Measurements from ENCODE around the gene ABHD2.
"Not testable (repeated sequence)": the region's sequence is repeated elsewhere in the genome, so short reads cannot be mapped to it uniquely, and the experiment has no call there.

ABHD2 gene

DNA sequence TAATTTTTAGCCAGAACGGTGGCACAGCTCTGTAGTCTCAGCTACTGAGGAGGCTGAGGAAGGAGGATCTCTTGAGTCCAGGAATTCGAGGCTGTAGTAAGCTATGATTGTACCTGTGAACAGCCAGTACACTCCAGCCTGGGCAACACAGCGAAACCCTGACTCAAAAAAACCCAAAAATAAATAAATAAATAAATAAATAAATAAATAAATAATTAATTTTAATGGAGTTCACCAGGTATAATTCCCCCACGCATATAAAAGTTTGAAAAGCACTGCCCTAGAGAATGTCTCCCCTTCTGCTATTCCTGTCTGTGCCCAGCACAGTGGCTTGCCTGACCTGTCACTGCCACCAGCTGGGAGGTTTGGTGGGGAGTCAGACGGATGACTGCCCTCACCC lies 137.3 kb downstream of the ABHD2 start:
- DNase-seq (ENCODE audit: low read depth in 2 of 2), result no peak

DNA sequence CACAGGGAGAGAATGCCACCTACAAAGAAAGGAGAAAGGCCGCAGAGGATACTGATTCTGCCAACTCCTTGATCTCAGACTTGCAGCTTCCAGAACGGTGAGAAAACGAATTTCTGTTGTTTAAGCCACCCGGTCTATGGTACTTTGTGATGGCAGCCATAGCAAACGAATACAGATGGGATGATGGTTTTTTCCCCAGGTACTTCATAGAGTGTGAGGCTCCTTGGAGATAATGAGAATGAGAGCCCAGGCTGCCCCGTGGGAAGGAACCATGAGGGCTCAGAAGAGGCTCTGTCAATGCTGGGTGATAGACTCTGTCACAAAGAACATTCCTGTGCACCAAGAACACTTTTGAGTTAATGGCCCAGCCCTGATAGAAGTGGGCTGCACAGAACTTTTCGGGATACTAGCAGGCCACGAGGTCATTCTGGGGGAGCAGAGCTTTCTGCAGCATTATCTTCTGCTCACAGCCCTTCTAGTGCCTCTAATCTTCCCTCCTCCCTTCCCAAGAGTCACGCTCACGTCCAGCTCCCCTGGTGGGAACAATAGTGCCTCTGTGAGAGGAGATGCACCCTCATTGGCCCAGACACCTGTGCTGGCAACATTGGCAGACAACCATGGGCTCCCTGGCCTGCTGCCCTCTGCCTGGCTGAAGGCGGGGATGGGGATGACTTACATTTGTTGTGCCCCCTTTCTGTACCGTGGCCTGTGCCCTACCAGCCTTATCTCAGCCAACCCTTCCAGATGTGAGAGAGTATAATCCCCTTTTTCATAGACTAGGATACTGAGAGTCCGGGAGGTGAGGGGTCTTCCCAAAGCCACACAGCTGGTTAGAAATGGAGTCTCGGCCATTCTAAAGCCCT lies 138.3 kb downstream of the ABHD2 start:
- no peak for DNase-seq (ENCODE audit: low read depth in 2 of 2)

DNA sequence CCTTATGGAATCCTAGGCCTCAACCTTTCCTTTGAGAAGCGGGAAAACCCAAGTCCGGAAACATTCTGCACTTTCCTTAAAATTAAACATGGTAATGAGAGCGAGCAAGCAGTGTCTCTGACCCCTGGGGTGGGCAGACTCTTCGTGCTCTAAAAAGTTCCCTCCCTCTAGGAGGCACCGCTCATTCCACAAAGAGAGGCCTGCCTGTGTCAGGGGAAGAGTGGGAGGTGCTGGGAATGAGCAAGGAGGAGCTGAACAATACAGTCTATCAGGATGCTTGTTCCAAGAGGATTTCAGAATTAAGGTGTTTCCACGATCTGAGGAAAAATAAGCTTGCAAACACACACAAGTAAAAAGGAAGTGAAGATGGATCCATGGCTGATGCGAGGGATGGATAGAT lies 139.2 kb downstream of the ABHD2 start:
- no peak for DNase-seq (ENCODE audit: low read depth in 2 of 2)

DNA sequence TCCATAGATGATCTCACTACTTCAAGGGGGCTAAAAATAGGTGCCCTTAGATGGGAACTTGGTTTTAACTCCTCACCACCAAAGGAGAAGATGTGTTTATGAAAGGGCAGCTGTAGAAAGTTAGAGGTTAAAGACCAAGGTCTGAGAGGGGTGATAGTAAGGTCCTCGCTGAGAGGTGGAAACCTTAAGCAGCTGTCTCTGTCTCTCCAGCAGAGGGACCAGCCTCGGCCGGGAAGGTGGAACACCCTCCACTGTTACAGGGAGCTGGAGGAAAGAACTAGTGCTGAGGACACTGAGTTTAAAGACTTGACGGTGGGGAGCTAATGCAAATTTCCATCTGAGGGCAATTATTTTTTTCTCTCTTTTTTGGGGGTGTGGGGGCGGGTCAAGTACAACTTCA lies 142.0 kb downstream of the ABHD2 start:
- no peak for DNase-seq (ENCODE audit: low read depth in 2 of 2)

DNA sequence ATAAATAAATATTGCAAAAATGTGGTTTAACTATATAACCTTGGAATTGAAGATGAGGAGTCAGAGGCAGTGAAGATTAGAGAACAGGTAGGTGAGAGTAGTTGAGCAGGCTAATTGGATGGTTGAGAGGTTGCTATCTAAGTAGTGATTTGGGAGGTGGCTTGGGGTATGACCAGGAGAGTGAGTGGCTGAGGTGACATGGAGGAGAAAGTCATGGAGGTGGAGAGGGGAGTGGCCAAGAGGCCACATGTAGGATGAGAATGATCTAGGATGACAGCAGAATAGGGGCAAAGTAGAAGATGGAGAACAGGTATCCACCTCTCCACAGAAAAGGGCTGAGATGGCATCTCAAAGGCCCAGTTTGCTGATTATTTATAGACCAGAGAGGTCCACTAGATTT lies 143.6 kb downstream of the ABHD2 start:
- DNase-seq (ENCODE audit: low read depth in 2 of 2), result no peak

DNA sequence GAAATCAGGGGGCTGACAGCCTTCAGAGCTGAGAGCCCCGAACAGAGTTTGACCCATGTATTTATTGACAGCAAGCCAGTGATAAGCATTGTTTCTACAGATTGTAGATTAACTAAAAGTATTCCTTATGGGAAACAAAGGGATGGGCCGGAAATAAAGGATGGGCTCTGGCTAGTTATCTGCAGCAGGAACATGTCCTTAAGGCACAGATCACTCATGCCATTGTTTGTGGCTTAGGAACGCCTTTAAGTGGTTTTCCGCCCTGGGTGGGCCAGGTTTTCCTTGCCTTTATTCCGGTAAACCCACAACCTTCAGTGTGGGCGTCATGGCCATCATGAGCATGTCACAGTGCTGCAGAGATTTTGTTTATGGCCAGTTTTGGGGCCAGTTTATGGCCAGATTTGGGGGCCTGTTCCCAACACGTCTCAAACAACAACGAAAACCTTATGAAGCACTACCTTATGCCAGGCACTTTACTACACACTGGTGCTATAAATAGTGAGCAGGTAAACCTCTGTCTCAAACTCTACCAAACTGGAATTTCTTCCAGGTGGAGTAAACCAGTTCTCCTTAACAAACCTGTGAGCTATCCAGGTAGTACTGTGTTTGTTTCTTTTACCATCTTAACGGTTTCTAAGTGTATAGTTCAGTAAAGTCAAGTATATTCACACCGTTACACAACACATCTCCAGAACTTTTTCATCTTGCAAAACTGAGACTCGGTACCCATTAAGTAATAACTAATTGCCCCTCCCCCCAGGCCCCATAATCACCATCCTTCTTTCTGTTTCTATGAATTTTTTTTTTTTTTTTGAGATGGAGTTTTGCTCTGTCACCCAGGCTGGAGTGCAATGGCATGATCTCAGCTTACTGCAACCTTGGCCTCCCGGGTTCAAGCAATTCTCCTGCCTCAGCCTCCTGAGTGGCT lies 151.9 kb downstream of the ABHD2 start:
- not testable (repeated sequence) for DNase-seq (ENCODE audit: low read depth in 2 of 2)

DNA sequence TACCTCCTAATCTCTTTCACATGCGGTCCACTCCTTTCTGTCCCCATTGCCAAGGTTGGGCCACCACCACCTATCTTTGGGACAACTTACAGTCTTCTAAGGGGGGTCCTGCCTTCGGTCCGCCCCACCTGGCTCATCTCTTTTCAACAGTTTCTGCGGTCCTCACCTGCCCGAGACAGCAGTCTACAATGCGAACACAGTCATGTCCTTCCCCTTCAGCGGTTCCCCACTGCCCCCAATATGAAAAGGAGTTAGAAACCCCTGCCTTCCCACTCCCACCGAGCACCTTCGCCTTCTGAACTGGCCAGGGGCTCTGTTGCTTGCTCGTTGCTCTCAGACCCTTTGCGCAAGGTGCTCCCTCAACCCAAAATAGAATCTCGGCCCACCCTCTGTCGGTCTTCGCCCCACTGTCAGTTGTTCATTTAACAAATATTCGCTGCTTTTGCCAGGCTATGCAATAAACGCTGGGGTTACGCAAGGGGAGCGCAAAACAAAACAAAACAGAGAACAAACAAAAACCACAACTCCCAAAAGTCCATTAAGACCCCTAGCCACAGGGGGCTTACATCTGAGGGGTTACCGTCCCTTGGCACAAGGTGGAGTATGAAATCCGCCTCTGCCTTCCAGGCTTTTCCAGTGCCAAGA lies 154.9 kb downstream of the ABHD2 start:
- no peak for DNase-seq (ENCODE audit: low read depth in 2 of 2)

DNA sequence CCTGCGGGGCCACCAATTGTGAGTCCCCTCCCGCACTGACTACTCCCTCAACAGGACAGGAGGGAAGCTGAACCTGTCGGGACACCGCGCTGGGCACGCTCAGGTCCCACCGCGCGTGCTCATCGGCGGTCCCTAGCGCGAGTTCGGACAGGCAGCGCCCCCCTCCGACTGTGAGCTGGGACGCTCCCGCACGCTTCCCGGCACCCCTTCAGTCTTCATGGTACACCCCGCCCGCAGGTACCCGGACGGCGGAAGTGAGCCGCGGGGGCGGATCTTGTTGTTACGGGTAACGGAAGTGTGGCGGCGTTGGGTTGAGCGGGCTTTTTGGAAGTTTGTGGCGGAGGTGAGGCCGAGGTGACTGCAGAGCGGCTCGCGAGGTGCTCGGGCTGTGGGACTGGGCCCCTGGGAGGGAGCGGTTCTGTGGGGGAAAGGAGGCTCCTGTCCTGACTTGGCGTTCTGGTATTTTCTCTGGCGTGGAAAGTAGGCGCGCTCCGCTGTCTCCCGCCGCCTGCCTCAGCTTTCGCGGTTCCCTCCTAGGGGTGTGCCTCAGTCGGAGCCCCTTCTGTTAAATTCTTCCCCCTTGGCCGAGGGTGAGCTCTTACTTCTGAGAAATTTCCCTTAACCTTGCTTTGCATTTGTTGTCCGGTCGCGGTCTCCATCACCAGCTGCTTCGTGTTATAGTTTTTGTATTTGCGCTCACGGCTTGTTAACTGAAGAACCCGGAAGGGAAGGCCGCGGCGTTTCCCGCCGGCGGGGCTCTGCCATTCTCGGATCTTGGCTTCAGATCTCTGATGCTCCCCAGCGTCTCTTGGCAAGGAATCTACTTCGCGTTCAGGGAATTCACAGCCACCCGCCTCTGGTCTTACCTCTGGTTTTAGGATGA lies 155.7 kb downstream of the ABHD2 start, which contains the start of gene FANCI:
FANCI (plus strand) TSS at position 289 of the 883 bp plus-strand sequence. CDS start 3,669 bp downstream, outside the sequence.
- peak; percentile 94 to 95 for DNase-seq (ENCODE audit: low read depth in 2 of 2)

DNA sequence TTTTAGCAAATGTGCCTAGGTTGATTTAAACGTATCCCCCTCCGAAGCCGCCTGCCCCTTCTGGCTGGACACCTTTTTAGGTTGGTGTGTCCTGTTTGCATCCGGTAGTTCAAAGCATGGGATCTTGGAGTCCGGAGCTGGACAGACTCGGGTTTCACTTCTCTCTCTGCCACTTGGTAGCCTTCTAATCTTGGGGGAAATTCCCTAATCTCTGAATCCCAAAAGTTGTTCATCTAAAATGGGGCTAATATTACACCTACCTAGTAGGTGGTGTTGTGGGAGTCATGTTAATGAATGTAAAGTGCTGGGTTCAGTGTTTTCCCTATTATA lies 156.3 kb downstream of the ABHD2 start:
- DNase-seq (ENCODE audit: low read depth in 2 of 2), result no peak

DNA sequence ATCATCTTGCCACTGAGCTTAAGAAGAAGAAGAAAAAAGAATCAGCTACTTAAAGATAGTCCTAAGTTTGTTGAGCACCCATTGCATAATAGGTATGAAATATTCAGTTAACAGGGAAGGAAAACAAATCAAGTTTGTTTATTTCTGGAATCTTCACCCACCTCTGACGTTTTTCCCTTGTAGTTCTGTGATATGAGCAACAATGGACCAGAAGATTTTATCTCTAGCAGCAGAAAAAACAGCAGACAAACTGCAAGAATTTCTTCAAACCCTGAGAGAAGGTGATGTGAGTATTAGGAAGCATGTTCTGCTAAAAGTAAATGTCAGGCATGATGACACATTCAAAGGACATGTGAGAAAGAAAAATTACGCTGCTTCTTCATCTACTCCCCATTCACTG lies 159.2 kb downstream of the ABHD2 start:
- DNase-seq (ENCODE audit: low read depth in 2 of 2), result no peak

DNA sequence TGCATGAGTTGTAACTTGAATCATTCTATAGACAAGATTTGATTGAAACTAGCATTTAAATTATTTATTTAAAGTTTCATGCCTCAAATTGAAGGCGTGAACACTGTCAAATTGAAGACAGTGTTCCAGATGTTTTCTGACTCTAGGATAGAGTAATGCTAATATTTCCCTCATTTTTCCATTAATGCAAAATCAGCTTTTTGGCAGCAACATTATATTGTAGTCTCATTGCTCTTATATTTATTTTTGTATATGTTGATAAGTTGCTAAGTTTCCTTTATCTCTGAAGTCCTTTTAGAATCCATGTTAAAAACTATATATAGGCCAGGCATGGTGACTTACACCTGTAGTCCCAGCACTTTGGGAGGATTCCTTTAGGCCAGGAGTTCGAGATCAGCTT lies 160.3 kb downstream of the ABHD2 start:
- no peak for DNase-seq (ENCODE audit: low read depth in 2 of 2)

DNA sequence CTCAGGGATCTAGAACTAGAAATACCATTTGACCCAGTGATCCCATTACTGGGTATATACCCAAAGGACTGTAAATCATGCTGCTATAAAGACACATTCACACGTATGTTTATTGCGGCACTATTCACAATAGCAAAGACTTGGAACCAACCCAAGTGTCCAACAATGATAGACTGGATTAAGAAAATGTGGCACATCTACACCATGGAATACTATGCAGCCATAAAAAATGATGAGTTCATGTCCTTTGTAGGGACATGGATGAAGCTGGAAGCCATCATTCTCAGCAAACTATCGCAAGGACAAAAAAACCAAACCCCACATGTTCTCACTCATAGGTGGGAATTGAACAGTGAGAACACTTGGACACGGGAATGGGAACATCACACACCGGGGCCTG lies 161.9 kb downstream of the ABHD2 start:
- DNase-seq (ENCODE audit: low read depth in 2 of 2), result not testable (repeated sequence)

Data from stimulated activated CD8-positive, alpha-beta memory T cell treated with anti-CD3 and anti-CD28 coated beads, Interleukin-7, amount 100 ng/mL, for 1 hour (primary cell).